Measurements from ENCODE around the gene SUDS3.

SUDS3 gene

DNA sequence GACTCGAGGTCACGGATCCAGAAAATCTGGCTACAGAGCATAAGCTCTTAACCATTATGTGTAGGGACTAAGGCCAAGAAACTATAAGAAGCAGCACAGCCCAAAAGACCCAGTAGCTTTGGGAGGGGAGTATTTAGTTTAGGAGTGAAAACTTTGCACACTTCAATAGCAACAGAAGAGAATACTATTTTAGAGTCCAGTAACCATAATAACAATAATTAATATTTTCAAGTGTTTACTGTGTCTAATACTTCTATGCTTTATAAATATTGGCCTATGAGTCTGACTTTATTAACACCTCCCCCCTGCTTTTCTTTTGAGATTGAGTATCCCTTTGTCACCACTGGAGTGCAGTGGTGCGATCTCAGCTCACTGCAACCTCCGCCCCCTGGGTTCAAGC, 82.8 kb downstream of the SUDS3 start:
- DNase-seq = no peak

GRCh38 chr12:118463677-118464076, 87.3 kb downstream of the SUDS3 start:
- DNase-seq = no peak

DNA sequence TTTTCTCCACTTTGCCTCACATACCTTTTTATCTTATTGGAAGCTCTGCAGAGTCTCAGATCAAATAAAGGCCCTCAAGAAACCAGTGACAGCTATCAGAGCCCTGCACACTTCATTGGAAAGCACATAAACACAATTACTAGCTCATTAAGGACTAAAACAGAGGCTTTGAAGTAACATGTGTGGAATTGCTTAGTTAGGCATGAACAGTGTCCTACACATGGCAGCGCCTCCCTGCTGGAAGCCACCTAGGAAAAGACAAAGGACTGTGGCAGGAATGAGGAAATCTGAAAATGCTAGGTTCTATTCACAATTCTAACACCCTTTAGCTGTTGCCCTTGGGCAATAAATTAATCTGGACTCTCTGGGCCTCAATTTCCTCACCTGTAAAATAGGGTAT, 89.4 kb downstream of the SUDS3 start:
- DNase-seq = no peak

Measured in KG1 (cell line).